Gastroesophageal sphincter (tissue), 4 donors: ENCODE results near the gene P4HTM. TPM values are rescaled to one million over a fixed set of nuclear protein-coding genes. Genes with fewer than 3 reads are reported as not detected.
A peak's percentile ranks its signal among the peaks of the same experiment; 100 is the strongest.

Experiments used
- ATAC-seq: fragments of 150-250 bp; one replicate; pipeline ENCODE4 v1.9.1; 2016; ENCODE audit warnings: mild to moderate bottlenecking, moderate library complexity
- H3K27ac ChIP-seq, 4 donors: fragments of 200-600 bp; sonication (generic) in 3 of 4; 1 replicate in 3 of 4; 2 replicates in 1 of 4; pipeline ENCODE4 v1.5.1; 2016 to 2019
- H3K27me3 ChIP-seq: fragments of 200-600 bp; sonication (generic); one replicate; pipeline ENCODE4 v1.5.1; 2019
- H3K36me3 ChIP-seq, 2 donors: fragments of 200-600 bp; sonication (generic); one replicate each; pipeline ENCODE4 v1.5.1; 2019; ENCODE audit warnings: control low read depth in 1 of 2
- H3K4me1 ChIP-seq, 3 donors: fragments of 200-600 bp; sonication (generic); 1 replicate in 2 of 3; 2 replicates in 1 of 3; pipeline ENCODE4 v1.5.1; 2016 to 2019; ENCODE audit warnings: control low read depth in 2 of 3
- H3K4me3 ChIP-seq, 2 donors: fragments of 200-600 bp; sonication (generic); one replicate each; pipeline ENCODE4 v1.5.1; 2019; ENCODE audit warnings: mild to moderate bottlenecking in 1 of 2, moderate library complexity in 1 of 2
- H3K9me3 ChIP-seq, 3 donors: fragments of 200-600 bp; sonication (generic); one replicate each; pipeline ENCODE4 v1.5.1; 2017 to 2019; ENCODE audit warnings: control low read depth in 2 of 3
- CTCF ChIP-seq, 4 experiments: fragments of 200-600 bp in 2 of 4; fragments of 450-650 bp in 2 of 4; sonication (generic) in 1 of 4; IDR thresholded peaks; one replicate each; pipeline ENCODE4 v1.5.1; 2017 to 2019; ENCODE audit warnings: antibody characterized with exemption in 4 of 4, mild to moderate bottlenecking in 2 of 4, moderate library complexity in 2 of 4
- EP300 ChIP-seq: sonication (generic); formaldehyde crosslinking; IDR thresholded peaks from one replicate; pipeline ENCODE4 v1.6.1; 2017; ENCODE audit warnings: antibody characterized with exemption, mild to moderate bottlenecking
- POLR2A ChIP-seq, 2 donors: fragments of 450-650 bp; IDR thresholded peaks; one replicate each; pipeline ENCODE4 v1.6.1; 2017; ENCODE audit warnings: antibody characterized with exemption in 2 of 2, mild to moderate bottlenecking in 2 of 2, moderate library complexity in 1 of 2
- POLR2AphosphoS5 ChIP-seq: sonication (generic); formaldehyde crosslinking; IDR thresholded peaks from one replicate; pipeline ENCODE4 v1.6.1; 2017; ENCODE audit warnings: antibody characterized with exemption
- WGBS, 2 donors: methylation state at CpG; one replicate each; pipeline ENCODE4 v1.1.5; 2018; ENCODE audit warnings: low coverage in 1 of 2; 5-methylcytosine and 5-hydroxymethylcytosine counted together
- total RNA-seq, 4 donors: library from RNA; depleted of rRNA; stranded (reverse); fragments of >200 nt; gene quantifications; one replicate each; pipeline ENCODE4 v1.1.0, GENCODE V29; 2016

P4HTM gene
- total RNA-seq, 4 donors from 2014 or later = 29.1 to 38.9 (median 35.2) TPM

GRCh38 chr3:49012441-49013017, 22.5 kb downstream of the P4HTM start:
- Histone ChIP-seq H3K27ac (peak overlapping the region in 2 of 4 donors; percentile 20 to 46), H3K27me3 (no peaks in the 10 kb centered on the region), H3K4me3 (no peak overlapping the region), H3K9me3 (no peaks in the 10 kb centered on the region), H3K36me3 (peaks cover 0 to 67% of the 10 kb centered on the region in 2 donors), H3K4me1 (peaks cover 0 to 69% (median 13%) of the 10 kb centered on the region in 3 donors)
- TF ChIP-seq POLR2A (IDR thresholded peaks at IDR 0.05) (no peak), EP300 (no peak), POLR2AphosphoS5 (no peak), CTCF (IDR thresholded peaks at IDR 0.05) (no peak)
- no peak for ATAC-seq
- WGBS, 2 donors = no CpG with 5 or more reads among the region's 17 CpGs

GRCh38 chr3:49013113-49013737, 23.2 kb downstream of the P4HTM start:
- no peak overlapping the region for H3K4me3 ChIP-seq
- no peak for TF ChIP-seq POLR2AphosphoS5
- TF ChIP-seq CTCF (IDR thresholded peaks at IDR 0.05) = no peak
- TF ChIP-seq POLR2A (IDR thresholded peaks at IDR 0.05) = no peak
- no peak for TF ChIP-seq EP300
- WGBS, 2 donors = 67 to 71% methylated on average over 6 to 8 of the region's 19 CpGs
- no peaks in the 10 kb centered on the region for H3K27me3 ChIP-seq
- no peaks in the 10 kb centered on the region for H3K9me3 ChIP-seq
- peaks cover 0 to 67% of the 10 kb centered on the region in 2 donors for H3K36me3 ChIP-seq
- no peak for ATAC-seq
- peaks cover 0 to 67% (median 14%) of the 10 kb centered on the region in 3 donors for H3K4me1 ChIP-seq
- H3K27ac ChIP-seq = peak overlapping the region in 1 of 4 donors; percentile 10

- H3K4me3 ChIP-seq = no peak overlapping the region
- ATAC-seq = no peak
- TF ChIP-seq EP300 (no peak), POLR2AphosphoS5 (no peak), CTCF (IDR thresholded peaks at IDR 0.05) (peak in 3 of 4 experiments; percentile 43 to 61 (median 46)), POLR2A (IDR thresholded peaks at IDR 0.05) (no peak)
- H3K27ac ChIP-seq = no peak overlapping the region
- H3K36me3 ChIP-seq = peaks cover 0 to 67% of the 10 kb centered on the region in 2 donors
- H3K4me1 ChIP-seq = peaks cover 0 to 64% (median 11%) of the 10 kb centered on the region in 3 donors
- H3K9me3 ChIP-seq = no peaks in the 10 kb centered on the region
- 90 to 93% methylated on average over 5 to 6 of the region's 24 CpGs for WGBS, 2 donors
- no peaks in the 10 kb centered on the region for H3K27me3 ChIP-seq
Measured at GRCh38 chr3:49013738-49014660, 24.0 kb downstream of the P4HTM start.

- Histone ChIP-seq H3K4me3 (no peak overlapping the region), H3K27ac (no peak overlapping the region), H3K36me3 (peaks cover 0 to 58% of the 10 kb centered on the region in 2 donors), H3K27me3 (no peaks in the 10 kb centered on the region), H3K9me3 (no peaks in the 10 kb centered on the region), H3K4me1 (peaks cover 0 to 64% (median 16%) of the 10 kb centered on the region in 3 donors)
- TF ChIP-seq CTCF (IDR thresholded peaks at IDR 0.05) (no peak), POLR2AphosphoS5 (no peak), EP300 (no peak), POLR2A (IDR thresholded peaks at IDR 0.05) (no peak)
- ATAC-seq = no peak
- WGBS, 2 donors = 60% methylated on average over 1 of the region's 8 CpGs; no CpG with 5 or more reads in 1 of the 2 donors
Measured at GRCh38 chr3:49015072-49015471, 25.0 kb downstream of the P4HTM start.
